HG03280 (cell line): ENCODE measurements around the gene B4GALT6.

Experiments used
- ATAC-seq: cut with Tn5 transposase; IDR thresholded peaks from one replicate; pipeline ENCODE4 v1.9.1; 2021; ENCODE audit warnings: mild to moderate bottlenecking, moderate library complexity; ENCODE audit not compliant: unreplicated experiment

The B4GALT6 gene

DNA sequence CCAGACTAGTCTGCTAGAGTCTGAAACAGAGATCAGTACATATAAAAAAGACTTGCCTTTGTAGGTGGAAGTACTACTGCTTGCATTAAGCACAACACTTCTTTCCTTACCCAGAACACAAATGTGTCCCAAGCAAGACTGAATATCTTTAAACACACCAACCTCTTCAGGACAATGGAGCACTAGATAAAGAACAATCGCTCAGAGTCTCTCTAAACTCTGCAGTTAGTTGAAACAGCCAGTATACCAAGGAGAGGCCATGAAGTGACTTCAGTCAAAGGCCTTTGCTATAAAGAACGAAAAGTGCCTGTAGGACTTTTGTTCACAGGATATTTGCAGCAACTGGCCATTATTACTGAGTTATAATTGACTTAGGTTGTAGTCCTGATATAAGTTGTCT lies 9.9 kb upstream of the B4GALT6 start:
- ATAC-seq, result no peak

GRCh38 chr18:31688606-31689005 lies 4.2 kb upstream of the B4GALT6 start:
- ATAC-seq, result no peak

DNA sequence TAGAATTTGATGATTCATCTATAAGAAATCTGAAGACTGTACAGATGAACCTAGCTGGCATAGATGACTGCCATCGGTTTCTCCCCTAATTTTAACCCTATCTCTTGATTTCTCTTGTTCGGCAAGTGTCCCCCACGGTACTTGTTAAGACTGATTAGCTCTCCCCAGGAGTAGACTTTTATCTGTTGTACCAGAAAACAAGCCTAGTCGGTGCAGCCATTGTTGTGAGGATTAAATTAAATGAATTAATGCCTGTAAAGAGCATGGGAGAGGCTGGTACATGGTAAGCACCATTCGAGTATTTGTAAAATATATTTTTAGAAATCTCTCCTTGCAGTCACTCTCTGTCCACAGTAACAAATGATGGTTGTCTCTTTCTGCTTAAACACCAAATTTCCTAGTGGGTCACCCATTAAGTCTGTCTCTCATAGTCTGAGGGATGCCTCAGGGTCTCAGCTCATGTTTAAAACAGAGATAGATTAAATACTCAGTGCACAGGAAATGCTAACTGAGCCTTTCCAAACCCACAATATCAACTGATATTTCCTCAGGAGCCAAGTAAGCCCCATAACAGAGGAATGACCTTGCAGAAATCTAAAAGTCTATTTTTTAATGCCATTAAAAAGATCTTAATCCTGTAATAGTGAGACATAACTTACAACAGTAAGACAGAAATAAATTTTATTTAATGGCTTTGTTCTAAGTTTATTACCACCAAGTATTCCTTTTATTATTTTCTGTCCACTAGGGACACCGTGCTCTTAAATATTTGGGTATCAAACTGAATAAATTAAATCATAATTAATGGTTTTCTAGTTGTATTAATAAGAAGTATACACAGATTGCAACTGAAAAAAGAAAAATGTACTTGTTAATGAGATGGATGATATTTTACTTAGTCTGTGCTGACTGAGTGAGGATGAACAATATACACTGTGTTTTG lies 2.9 kb upstream of the B4GALT6 start:
- no peak for ATAC-seq

DNA sequence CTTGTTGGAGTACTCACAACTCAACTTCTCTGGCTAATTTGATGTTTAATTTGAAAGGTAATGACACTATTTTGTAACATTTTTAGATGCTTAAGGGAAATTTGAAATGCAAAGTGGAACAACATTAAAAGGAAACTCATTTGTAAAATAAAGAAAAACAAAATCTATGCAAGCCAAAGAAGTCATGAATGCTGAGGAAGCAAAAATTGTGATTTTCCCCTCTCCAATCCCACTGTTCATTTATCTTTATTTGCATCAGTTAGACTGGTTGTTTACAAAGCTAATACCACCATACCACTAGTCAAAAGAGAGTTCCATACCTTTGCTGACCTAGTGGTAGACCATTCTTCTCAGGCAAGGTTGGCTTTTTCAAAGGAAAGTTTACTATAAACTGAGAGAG lies 2.2 kb upstream of the B4GALT6 start:
- no peak for ATAC-seq

DNA sequence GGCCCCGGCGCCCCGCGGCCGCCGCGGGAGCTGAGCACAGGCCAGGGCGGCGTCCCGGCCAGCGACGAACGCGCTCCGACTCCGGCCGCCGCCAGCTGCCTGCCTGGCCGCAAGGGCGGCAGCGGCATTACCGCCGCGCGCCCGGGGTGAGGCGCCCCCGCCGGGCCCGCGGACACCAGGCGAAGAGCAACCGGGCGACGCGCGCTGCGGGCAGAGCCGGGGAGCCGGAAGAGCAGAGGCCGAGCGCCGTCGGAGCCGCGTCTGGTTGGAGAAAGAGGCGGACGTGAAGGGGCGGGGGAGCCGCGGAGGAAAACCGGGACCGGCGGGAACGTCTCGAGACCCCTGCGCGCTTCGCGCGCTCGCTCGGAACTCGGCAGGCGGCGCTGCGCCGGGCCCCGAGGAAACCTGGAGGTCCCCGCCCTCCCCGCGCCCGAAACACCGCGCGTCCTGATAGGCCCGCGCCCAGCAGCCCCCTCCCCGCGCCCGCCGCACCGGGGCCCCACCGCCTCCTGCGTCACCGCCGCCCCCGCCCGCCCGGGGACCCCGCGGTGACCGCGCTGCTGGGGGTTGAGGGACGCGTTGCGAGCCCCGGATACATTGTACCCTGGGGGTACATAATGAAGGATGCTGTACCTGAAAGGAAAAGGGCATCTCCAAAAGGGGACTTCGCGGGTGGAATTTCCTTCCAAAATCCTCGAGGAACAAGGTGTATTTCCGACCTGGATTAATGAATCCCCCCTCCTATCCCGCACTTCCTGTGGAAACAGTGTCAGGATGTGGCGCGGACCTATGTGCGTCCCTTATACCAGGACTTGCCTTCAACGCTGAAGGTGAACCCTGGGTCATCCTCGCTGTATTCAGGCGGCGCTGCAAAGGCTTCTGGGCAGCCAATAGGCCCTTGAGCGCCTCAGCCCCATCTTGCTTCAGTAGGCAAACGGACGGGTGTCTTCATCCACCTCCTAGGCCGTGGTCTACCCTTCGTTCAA lies 1.0 kb upstream of the B4GALT6 start:
- peak; percentile 83 for ATAC-seq

- no peak for ATAC-seq
Observed at GRCh38 chr18:31683968-31684278, 458 bp downstream of the B4GALT6 start.

GRCh38 chr18:31683106-31683505 lies 1.3 kb downstream of the B4GALT6 start:
- ATAC-seq, result no peak

- no peak for ATAC-seq
Observed at GRCh38 chr18:31680831-31681568, 3.4 kb downstream of the B4GALT6 start.

DNA sequence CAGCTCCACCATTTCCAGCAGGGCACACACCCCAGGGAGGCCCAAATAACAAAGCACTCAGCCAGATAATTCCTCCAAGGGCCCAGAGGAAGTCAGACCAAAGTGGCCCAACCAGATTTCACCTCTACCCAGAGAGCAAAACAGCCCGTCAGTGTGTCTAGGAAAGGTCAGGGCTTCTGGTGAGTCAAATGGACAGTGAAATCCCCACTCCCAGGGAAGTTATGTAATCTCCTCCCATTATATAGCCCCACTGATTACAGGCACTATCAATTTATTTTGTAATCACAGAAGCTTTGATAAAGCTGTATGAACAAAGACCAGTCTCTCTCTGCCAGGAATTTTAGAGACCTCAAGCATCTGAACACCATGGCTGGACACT lies 4.0 kb downstream of the B4GALT6 start:
- no peak for ATAC-seq

DNA sequence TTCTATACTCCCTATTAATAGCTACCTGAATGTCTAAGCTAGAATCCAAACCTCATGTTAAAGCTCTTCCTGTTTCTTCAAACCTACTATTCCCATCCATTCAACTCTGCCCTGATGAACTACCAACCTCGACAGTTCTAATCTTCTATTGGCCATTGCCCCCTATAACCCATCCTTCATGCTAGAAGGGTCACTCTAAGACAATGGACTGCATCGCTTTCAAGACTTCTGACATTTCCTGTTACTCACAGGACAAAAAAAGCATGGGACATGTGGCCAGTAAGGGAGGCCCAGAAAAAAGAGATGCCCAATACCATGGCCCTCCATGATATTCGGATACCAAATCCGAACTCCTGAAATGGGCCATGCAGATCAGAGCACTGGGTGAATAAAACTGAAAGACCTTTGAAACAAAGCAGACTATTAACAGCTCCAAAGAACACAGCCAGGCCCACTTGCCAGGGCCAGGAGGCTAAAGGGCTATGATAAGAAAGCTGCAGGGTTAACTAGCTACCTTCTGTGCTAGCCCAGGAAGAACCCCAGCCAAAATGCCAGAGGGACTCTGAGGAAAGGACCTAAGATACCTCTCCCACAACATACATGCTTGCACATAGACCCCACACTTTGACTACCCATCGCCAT lies 4.5 kb downstream of the B4GALT6 start:
- no peak for ATAC-seq

DNA sequence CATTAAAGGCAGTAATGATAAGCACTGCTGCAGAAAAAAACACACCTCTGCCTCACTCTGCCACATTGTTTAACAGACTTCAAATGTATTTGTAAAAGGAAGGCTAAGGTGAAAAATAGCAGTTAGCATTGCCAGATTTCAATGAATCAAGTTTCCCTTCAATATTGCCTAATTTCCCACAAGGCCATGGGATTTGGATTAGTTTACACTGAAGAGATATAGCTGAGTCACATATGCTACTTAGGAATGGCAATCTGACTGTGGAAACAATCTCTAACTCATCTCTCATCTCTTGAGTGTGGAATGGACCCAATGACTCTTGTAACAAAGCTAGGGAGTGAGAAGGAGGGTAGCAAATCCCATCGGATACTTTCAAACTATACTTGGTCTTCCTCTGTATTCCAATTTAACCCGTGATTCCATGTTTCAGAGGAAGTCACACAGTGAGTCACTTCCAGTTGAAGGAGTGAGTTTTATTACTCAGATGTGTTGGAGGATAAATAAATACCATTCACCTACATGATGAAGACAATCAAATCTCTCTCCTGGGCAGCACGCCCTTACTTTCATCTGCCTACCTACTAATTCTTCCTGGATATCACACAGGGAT lies 5.1 kb downstream of the B4GALT6 start:
- no peak for ATAC-seq

- no peak for ATAC-seq
Observed at GRCh38 chr18:31678425-31678824, 6.0 kb downstream of the B4GALT6 start.

GRCh38 chr18:31677592-31677991 lies 6.8 kb downstream of the B4GALT6 start:
- ATAC-seq, result no peak

GRCh38 chr18:31675404-31675803 lies 9.0 kb downstream of the B4GALT6 start:
- no peak for ATAC-seq

DNA sequence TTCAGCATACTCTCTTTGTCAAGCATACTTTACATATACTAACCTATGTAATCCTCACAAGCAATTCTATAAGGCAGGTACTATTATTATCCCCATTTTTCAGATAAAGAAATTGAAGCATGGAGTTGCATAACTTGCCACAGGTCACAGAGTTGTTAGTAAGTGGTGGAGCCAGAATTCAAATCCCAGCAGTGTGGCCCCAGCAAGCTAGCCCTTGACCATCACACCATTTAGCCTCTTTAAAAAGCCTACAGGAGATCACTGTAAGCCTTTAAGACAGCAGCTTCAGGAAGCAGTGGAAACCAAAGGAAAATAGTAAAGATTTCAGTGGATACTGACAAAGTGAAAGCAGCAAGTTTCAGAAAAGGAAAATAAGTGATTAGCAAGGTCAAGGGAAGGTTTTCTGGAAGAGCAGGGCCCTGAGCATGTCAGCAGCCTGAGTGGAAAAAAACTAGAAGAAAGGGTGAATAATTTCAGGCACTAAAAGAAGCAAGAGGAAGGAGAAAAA lies 11.7 kb downstream of the B4GALT6 start:
- no peak for ATAC-seq

GRCh38 chr18:31671951-31672350 lies 12.4 kb downstream of the B4GALT6 start:
- no peak for ATAC-seq

GRCh38 chr18:31669541-31669940 lies 14.8 kb downstream of the B4GALT6 start:
- no peak for ATAC-seq

GRCh38 chr18:31667185-31667584 lies 17.2 kb downstream of the B4GALT6 start:
- ATAC-seq, result no peak

DNA sequence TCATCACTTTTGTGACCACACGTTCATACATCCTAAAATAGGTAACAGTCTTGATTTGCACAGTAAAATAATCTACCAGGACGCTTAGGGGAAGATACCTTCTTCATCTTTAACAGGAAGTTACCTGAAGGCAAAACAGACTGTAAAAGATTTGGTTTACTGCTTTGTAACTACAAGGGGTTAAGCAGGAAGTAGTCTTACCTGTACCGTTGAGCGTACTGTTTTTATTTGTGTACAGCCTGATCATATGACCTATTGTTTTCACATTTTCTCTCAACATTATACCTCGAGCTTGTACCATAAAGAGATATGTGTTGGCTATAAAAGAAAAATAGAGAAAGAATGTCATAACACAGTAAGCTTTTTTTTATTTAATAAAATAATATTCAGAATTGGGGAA lies 18.3 kb downstream of the B4GALT6 start:
- ATAC-seq, result no peak

DNA sequence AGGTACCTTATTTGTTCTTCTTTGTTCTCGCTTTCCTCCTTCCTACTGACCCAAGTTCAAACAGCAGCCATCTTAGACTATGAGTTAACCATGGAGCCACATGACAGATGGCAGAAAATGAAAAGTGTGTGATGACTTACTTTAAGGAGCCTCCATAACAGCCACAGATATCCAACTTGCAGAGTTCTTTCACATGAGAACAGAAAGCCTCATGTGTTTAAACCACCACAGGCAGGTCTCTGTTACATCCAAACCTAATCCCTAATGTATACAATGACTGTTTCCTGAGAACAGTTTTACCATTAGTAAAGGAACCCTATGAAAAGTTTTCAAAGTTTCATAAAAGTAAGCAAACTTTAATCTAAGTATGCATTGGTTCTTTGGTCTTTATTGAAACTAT lies 20.3 kb downstream of the B4GALT6 start:
- no peak for ATAC-seq
